ENCODE data around the gene CEP97.

CEP97 gene

DNA sequence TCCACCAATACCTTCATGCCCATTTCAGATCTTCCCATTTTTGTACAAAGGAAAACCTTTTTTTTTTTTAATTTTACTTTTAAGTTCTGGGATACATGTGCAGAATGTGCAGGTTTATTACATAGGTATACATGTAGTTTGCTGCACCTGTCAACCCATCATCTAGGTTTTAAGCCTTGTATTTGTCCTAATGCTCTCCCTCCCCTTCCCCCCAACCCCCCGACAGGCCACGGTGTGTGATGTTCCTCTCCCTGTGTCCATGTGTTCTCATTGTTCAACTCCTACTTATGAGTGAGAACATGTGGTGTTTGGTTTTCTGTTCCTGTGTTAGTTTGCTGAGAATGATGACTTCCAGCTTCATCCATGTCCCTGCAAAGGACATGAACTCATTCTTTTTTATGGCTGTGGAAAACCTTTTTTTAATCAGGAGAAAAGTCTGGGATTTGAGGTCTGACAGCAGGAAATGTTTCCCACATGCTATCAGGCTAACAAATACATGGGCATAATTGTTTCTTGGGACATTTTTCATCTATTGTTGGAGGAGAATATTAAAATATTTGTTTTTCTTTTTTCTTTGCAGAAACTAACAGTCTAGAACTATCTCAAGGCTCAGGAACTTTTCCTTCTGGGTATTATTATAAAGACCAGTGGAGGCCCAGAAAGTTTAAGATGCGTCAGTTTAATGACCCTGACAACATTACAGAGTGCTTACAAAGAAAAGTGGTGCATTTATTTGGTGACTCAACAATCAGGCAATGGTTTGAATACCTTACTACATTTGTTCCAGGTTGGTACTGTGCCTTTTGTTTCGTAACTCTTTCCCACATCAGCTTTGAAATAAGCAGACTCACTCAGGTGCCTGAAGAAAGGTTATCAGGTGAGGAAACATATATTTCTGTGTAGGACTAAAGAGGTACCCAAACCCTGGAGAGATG is 92.1 kb downstream of the CEP97 start:
- no peak for DNase-seq (ENCODE audit: low spot score)

DNA sequence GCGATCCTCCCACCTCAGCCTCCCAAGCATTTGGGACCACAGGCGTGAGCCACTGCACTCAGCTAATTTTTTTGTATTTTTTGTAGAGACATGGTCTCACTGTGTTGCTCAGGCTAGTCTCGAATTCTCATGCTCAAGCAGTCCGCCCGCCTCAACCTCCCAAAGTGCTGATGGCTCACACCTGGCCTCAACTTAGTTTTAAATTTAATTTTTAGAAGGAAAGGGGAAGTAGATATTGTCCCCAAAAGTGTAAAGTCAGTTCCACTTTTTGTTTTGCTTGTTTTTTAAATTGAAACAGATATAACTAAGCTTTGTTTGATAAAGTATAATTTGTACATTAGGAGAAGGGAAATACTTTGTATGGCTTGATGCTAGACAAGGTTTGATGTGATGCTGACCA is 93.6 kb downstream of the CEP97 start:
- no peak for DNase-seq (ENCODE audit: low spot score)

DNA sequence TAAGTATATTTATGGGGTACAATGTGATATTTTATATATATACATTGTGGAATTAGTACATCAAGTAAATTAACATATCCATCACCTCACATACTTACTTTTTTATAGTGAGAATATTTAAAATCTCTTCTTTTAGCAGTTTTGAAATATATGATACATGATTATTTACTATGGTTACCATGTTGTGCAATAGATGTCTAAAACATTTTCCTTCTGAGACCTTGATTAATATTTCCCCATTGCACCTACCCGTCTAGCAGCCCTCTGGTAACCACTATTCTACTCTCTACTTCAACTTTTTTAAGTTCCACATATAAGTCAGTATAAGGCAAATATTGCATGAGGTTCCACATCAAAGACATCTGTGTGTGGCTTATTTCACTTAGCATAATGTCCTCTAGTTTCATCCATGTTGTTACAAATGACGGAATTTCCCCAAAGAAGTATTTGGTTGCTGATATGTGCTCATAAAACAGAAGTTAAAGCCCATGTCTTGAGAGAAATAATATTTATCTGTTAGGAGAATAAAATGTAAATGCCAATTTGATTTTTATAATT is 95.3 kb downstream of the CEP97 start:
- no peak for DNase-seq (ENCODE audit: low spot score)

All from LoVo (cell line).